ENCODE measurements around the gene ME1.

DNA sequence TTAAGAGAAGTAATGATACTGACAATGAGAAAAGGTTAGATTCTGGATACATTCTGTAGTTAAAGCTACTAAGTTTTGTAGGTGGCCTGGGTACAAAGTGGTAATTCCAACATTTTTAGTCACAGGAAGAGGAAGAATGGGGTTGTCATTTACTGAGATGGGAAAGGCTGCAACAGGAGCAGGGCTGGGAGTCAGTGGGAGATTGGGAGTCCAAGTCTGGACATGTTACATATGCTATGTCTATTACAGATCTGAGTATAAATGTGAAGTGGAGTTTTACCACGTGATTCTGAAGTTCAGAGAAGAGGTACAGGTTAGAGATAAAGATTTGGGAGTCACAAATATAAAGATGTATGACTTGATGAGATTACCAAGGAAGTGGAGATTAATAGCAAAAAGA, 121.5 kb downstream of the ME1 start:
- TF ChIP-seq, protein P1, sequence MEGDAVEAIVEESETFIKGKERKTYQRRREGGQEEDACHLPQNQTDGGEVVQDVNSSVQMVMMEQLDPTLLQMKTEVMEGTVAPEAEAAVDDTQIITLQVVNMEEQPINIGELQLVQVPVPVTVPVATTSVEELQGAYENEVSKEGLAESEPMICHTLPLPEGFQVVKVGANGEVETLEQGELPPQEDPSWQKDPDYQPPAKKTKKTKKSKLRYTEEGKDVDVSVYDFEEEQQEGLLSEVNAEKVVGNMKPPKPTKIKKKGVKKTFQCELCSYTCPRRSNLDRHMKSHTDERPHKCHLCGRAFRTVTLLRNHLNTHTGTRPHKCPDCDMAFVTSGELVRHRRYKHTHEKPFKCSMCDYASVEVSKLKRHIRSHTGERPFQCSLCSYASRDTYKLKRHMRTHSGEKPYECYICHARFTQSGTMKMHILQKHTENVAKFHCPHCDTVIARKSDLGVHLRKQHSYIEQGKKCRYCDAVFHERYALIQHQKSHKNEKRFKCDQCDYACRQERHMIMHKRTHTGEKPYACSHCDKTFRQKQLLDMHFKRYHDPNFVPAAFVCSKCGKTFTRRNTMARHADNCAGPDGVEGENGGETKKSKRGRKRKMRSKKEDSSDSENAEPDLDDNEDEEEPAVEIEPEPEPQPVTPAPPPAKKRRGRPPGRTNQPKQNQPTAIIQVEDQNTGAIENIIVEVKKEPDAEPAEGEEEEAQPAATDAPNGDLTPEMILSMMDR (IDR thresholded peaks at IDR 0.05), result no peak
- TF ChIP-seq ZFX (IDR thresholded peaks at IDR 0.05; ENCODE audit: borderline replicate concordance), result no peak
